Medulla oblongata (tissue), 1 donor: ENCODE results near the gene ROCK1.
"Not testable (repeated sequence)": the region's sequence is repeated elsewhere in the genome, so short reads cannot be mapped to it uniquely, and the experiment has no call there.

Experiments used
- DNase-seq: peaks from one replicate; pipeline ENCODE4 v3.0.0-alpha.2; 2015; ENCODE audit errors: extremely low spot score

Gene ROCK1

DNA sequence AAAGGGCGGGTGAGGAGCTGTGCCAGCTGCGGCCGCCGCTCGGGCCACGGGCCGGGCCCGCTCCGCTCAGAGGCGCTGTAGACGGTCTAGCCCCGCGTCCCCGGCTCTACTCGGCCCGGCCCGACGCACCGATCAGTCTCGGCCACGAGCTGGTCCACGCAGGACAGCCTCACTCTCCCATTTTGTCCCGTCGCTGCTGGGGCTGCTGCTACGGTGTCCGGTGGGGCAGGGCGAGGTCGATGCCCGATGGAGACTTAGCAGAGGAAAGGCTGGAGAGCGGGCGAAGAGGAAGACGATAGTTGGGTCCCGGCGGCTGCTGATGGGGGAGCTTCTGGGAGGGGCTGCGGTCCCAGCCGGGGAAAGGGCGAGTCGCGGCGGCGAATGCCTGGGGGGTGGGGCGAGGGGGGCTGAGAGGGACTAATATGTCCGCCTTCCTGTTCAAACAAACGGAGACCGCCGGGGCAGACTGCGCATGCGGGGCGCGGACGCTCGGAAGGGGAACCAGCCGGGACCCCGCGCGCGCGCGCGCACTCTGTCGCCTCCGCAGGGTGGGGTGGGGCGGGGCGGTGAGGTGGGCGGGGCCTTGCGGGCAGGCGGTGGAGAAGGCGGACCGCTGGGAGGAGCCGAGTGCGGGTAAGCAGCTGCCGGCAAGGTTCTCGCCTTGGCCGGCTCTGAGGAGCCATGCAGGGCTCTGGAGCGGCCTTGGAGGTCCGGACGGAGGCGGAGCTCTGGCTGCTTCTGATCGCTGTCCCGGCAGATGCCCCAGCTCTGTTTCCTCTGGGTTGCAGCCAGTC lies at the start of gene ROCK1:
TSS of gene ROCK1 (minus strand) at position 468 of the 794 bp plus-strand sequence. CDS start 903 bp downstream, outside the sequence.
- peak; percentile 94 for DNase-seq

DNA sequence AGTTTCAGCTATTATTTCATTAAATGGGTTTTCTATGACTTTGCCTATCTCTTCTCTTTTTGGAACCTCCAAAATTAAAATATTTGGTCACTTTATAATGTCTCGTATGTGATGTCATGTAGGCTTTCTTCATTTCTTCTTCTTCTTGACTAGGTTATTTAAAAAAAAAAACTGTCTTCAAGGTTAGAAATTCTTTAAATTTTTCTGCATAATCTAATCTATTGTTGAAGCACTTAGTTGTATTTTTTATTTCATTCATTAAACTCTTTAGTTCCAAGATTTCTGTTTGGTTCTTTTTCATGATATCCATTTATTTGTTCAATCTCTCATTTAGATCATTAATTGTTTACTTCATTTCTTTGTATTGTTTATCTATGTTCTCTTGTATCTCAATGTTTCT lies 43.8 kb upstream of the ROCK1 start:
- DNase-seq: no peak

DNA sequence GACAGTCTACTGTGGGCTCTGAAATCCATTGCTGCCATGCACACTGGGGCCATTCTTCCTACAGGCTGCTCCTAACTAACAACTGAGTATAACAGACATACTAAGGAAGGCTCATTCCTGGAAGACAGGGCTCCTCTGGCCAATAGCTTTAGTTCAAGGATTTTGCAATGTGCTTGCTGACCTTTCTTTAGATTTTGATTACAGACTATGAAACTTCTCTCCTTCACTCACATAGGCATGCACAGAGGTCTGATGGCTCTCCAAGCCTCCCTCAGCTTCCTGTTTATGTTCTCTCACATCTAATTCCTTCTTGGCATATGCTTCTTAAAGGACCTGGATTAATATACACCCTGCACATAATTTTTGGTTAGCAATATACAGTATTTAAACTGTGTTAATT lies 34.4 kb upstream of the ROCK1 start:
- DNase-seq: no peak

DNA sequence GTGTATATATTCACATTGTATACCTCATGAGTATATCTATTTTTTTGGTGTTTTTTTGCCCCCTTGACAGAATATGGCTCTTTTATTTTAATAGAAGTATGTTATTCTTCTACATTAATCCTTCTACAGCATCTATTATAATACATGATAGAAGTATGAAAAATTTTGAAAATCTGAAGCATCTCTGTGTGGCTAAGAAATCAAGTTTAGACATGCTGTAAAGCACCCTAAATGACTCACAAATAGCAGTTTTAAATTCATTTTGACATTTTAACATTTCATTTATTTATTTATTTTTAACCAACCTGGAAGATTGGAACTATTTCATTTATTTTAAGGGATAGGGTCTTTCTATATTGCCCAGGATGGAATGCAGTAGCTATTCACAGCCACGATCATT lies 33.8 kb upstream of the ROCK1 start:
- DNase-seq: no peak

- DNase-seq: no peak
Measured at GRCh38 chr18:21141668-21142422, 30.2 kb upstream of the ROCK1 start.

- DNase-seq: not testable (repeated sequence)
Measured at GRCh38 chr18:21137719-21138488, 26.3 kb upstream of the ROCK1 start.

DNA sequence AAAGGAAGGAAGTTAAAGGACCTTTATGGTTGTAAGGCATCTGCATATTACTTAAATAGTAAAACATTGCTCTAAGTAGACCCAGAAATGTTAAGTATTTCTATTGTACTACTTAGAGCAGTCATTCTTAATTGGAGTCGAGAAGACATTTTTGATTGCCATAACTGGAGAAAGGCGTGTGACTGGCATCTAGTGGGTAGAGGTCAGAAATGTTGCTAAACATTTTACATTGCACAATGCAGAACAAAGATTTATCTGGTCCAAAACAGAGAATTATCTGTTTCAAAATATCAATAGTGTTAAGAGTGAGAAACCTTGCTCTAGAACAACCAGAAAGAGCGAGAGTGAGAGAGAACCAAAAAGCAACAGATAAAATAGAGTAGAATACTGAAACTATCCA lies 23.3 kb upstream of the ROCK1 start:
- peak; percentile 50 for DNase-seq

DNA sequence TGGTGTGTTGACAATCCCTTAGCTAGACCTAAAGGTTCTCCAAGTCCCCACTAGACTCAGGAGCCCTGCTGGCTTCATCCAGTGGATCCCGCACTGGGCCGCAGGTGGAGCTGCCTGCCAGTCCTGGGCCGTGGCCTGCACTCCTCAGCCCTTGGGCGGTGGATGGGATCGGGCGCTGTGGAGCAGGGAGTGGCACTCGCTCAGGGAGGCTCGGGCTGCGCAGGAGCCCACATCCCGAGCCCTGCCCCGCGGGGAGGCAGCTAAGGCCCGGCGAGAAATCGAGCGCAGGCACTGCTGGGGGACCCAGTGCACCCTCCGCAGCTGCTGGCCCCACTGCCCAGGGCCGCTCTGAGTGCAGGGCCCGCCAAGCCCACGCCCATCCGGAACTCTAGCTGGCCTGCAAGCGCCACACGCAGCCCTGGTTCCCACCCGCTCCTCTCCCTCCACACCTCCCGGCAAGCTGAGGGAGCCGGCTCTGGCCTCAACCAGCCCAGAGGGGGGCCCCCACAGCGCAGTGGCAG lies 20.8 kb upstream of the ROCK1 start:
- no peak for DNase-seq

DNA sequence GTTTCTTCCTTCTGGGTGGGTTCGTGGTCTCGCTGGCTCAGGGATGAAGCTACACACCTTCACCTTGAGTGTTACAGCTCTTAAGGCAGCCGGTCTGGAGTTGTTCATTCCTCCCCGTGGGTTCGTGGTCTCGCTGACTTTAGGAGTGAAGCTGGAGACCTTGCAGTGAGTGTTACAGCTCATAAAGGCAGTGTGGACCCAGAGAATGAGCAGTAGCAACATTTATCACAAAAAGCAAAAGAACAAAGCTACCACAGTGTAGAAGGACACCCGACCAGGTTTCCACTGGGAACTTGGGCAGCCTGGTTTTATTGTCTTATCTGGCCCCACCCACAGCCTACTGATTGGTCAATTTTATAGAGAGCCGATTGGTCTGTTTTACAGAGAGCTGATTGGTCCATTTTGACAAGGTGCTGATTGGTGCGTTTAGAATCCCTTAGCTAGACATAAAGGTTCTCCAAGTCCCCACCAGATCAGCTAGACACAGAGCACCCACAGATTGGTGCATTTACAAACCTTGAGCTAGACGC lies 20.1 kb upstream of the ROCK1 start:
- DNase-seq: no peak

DNA sequence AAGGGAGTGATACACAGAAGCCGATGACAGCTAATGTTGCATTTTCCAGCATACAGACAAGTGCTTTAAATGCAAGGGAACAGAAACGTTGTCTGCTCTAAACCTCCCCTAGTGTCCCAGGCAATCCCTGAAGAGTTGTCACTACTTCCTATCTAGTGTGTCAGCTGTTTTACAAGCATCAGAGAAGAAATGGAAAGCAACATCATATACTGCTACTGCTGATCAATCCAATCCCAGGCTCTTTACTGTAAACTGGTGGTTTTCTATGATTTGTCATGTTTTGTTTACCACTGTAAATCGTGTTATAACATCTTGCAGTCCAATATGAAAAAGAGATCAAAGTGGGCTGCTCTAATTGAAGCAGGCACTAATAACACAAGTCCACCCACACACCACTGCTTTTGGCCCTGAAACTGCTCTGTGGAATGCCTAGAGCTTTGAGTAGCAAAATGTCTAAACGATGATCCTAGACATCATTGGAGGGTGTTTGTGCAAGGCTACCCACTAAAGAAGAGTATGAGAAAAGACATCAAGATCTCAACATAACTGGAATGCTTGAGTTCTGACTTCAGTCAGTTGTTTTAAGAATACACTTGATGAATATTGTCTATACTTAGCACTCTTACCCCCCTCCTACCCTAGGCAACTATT lies 18.1 kb upstream of the ROCK1 start:
- no peak for DNase-seq

DNA sequence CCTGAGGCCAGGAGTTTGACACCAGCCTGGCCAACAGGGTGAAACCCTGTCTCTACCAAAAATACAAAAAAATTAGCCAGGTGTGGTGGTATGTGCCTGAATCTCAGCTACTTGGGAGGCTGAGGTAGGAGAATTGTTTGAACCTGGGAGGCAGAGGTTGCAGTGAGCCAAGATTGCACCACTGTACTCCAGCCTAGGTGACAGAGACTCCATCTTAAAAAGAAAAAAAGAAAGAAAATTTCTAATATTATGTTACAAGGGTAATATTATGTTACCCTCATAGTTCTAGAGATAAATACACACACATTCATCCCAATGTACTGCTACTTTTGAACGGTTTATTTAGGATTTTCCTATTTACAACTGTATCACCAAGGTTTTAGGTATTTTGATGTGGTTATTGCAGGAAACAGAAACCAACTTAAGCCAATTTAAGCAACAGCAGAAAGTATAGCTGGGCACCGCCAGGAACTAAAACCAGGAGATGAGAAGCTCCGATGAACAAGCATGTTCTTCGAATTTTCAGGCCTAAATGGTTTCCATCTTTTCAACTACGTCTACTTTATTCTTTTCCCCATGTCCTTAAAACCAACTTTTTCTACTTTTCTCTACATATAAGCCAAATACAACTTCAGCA lies 11.8 kb upstream of the ROCK1 start:
- no peak for DNase-seq

GRCh38 chr18:21118806-21119205 lies 7.2 kb upstream of the ROCK1 start:
- no peak for DNase-seq

DNA sequence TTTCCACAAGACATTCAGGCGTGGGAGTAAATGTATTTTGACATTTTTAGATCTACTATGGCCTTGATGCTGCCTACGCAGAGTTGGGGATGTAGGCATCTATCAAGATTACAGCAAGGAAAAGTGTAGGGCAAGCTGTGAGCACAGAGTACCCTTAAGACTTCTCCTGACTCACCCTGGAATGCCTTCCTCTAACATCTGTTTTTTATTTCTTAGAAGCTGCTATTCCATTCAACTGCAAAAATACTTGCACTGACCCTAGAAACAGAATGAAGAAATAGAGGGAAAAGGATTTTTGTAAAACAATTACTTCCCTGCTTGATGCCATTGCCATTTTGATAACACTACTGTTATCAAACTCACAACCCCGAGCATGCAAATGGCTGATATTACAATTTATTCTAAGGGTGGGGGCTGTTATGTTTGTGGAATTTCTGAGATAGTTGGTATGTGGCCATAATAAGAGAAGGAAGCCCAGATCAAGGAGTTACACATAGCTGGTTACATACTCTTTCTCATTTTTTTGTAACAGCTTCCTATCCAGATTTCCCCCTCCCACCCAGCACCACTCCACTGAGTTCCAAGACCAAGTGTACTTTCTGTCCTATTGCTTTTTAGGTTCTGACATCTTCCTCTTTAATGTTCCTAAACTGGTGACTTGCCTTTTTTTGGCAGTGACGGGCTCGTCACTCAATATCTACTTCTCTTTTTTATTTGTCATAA lies 6.0 kb upstream of the ROCK1 start:
- DNase-seq: peak; percentile 45

DNA sequence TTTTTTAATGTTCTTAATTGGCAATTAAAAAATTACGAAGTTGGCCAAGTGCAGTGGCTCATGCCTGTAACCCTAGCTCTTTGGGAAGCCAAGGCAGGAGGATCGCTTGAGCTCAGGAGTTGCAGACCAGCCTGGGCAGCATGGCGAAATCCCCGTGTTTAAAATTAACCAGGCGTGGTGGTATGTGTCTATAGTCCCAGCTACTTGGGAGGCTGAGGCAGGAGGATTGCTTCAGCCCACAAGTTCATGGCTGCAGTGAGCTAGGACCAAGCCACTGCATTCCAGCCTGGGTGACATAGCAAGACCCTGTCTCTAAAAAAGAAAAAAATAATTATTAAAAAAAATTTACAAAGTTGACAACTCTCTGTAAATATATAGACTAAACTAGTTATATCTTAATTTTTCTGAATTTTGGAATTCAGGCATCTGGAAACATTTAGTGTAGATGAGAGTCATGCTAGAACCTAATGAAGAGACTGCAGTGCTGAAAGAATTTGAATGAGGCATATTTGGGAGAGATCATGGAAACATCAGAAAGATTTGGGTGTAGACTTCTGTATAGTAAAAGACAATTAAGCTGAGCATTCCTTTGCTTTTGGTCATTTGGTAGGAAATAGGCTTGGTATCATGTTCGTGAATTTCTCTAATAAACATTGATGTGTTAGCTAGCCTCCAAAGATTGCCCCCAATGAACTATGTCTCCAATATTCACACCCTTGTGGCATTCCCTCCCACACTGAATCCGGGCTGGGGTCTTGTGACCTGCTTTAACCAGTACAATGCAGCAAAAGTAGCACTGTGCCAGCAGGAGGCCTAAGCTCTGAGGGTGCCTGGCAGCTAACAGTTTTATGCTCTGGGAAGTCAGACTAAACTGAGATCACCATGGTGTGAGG lies 4.2 kb upstream of the ROCK1 start:
- DNase-seq: no peak

GRCh38 chr18:21112543-21113105 lies 1.0 kb upstream of the ROCK1 start:
- peak; percentile 35 for DNase-seq

- DNase-seq: no peak
Measured at GRCh38 chr18:21112140-21112473, 494 bp upstream of the ROCK1 start.

DNA sequence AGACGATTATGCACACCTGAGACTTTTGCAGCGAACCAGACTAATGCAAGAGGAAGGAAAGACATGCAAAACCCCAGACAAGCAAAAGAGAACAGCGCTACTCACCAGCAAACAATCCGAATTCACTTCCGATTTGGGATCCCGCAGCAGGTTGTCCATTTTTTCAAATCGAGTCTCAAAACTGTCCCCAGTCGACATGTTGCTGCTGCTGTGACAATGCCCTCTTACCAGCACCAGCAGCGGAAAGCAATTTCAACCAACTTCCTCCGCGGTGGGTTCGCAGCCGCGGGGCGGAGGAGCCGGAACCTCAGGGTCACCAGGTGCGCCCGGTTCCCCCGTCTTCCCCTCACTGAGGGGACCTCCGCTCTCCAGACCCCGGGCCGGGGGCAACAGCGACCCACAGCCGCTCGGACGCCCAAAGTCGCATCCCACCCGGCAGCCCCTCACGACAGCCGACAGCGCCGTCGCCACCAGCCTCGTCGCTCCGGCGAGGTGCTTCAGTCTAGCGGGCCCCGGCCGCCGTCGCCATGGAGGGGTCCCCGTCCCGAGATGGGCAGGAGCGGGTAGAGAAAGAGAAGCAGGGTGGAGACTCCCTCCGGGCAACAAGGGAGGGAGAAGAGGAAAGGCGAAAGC lies 784 bp downstream of the ROCK1 start:
- peak; percentile 58 for DNase-seq

DNA sequence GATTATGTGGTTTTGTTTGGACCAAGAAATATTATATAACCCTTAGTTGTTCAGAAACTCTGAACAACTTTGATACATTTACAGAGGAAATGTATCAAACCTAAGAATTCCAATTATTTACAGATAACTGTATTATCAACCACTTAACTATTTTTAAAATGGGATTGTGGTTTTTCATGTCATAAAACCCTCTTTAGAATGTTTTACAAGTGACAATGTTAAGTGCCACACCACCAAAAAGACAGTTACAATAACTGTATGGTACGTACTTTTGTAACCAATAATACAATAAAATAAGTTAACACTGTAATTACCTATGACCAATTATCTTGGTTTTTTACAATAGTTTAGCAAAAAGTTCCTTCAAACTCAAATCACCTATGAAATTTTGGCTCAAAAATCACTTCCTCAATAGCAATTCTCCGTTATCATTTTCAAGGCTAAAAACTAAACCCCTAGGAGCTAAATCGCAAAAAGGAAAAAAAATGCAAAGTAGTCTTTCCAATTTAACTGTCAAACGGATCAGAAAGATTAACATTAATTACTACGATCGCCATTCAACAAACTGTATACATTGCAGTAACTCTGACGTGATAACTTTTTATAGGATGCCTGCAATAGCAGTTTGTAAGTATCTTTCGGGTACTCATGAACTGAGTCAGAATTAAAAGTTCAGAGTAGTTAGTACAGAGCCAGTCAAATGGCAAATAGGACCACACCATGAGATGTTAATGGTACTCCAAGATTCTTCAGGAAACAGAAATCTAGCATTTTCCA lies 1.5 kb downstream of the ROCK1 start:
- peak; percentile 19 for DNase-seq
